HepG2 (cell line): ENCODE data around the gene C5AR1. TPM values are rescaled to one million over a fixed set of nuclear protein-coding genes. Genes with fewer than 3 reads are reported as not detected.

Experiments
- BORCS8-MEF2B ChIP-seq: sonication (generic); formaldehyde crosslinking; IDR thresholded peaks from 2 replicates; pipeline ENCODE4 v1.8.0; 2022; ENCODE audit warnings: mild to moderate bottlenecking, missing genetic modification reagents
- ETV5 ChIP-seq: IDR thresholded peaks from 2 replicates; pipeline ENCODE4 v1.6.1; 2018; ENCODE audit warnings: missing biosample characterization, missing genetic modification reagents, inconsistent platforms, borderline replicate concordance
- LCORL ChIP-seq, 2 experiments: fragments of 450-650 bp in 1 of 2; sonication (generic) in 1 of 2; formaldehyde crosslinking in 1 of 2; IDR thresholded peaks; 2 replicates each; pipeline versions ENCODE4 v1.5.0 to v1.6.1; 2017 to 2020; ENCODE audit warnings: antibody characterized with exemption in 1 of 2, missing genetic modification reagents in 1 of 2
- NAIF1 ChIP-seq: sonication (generic); formaldehyde crosslinking; IDR thresholded peaks from 2 replicates; pipeline ENCODE4 v1.5.0; 2020; ENCODE audit warnings: mild to moderate bottlenecking, missing genetic modification reagents, borderline replicate concordance
- NKX3-1 ChIP-seq: sonication (generic); formaldehyde crosslinking; IDR thresholded peaks from 2 replicates; pipeline ENCODE4 v1.5.0; 2020; ENCODE audit warnings: missing genetic modification reagents
- NR2C2 ChIP-seq: sonication (generic); formaldehyde crosslinking; IDR thresholded peaks from 2 replicates; pipeline ENCODE4 v1.4.0; 2020; ENCODE audit warnings: missing genetic modification reagents, mild to moderate bottlenecking, moderate library complexity, borderline replicate concordance
- XRCC5 ChIP-seq: fragments of 200-400 bp; formaldehyde crosslinking; optimal IDR thresholded peaks from 2 replicates; pipeline ENCODE3; 2017; ENCODE audit warnings: mild to moderate bottlenecking, low read length
- YY1 ChIP-seq: IDR thresholded peaks from 2 replicates; pipeline ENCODE4 v1.6.1; 2011; ENCODE audit warnings: low read length, low read depth, moderate library complexity, mild to moderate bottlenecking; ENCODE audit not compliant: insufficient read depth, insufficient replicate concordance
- ZC3H13 ChIP-seq: sonication (generic); formaldehyde crosslinking; IDR thresholded peaks from 2 replicates; pipeline ENCODE4 v1.8.1; 2023; ENCODE audit warnings: mild to moderate bottlenecking, missing genetic modification reagents, moderate library complexity
- ZNF234 ChIP-seq: sonication (generic); formaldehyde crosslinking; conservative IDR thresholded peaks from 2 replicates; pipeline ENCODE4 v1.5.1; 2020; ENCODE audit warnings: mild to moderate bottlenecking, missing genetic modification reagents
- ZNF350 ChIP-seq: sonication (generic); formaldehyde crosslinking; IDR thresholded peaks from 2 replicates; pipeline ENCODE4 v1.4.0; 2020; ENCODE audit warnings: mild to moderate bottlenecking, low read depth, missing genetic modification reagents, borderline replicate concordance
- ZNF609 ChIP-seq: sonication (generic); formaldehyde crosslinking; IDR thresholded peaks from 2 replicates; pipeline ENCODE4 v1.4.0; 2020; ENCODE audit warnings: mild to moderate bottlenecking, missing genetic modification reagents, borderline replicate concordance
- polyA plus RNA-seq, 8 experiments: library from polyadenylated mRNA; depleted of rRNA in 3 of 8; stranded (reverse) in 7 of 8; unstranded in 1 of 8; fragments of >200 nt; fragmentation: Illumina TruSeq in 4 of 8; extraction: Trizol in 4 of 8; gene quantifications; 2 replicates each; pipeline versions ENCODE4 v1.2.1 to v1.2.3, GENCODE V29; 2011 to 2016; ENCODE audit warnings: low read depth in 4 of 8, missing spikeins in 1 of 8, mixed read lengths in 1 of 8; ENCODE audit not compliant: insufficient read depth in 1 of 8
- total RNA-seq, 5 experiments: library from RNA; depleted of rRNA; stranded (reverse); fragments of >200 nt; fragmentation: Illumina TruSeq; extraction: Trizol; gene quantifications; 2 replicates each; pipeline ENCODE4 v1.2.3, GENCODE V29; 2016; ENCODE audit warnings: low read depth in 1 of 5
- TF ChIP-seq, protein P1 (sequence below): sonication (generic); formaldehyde crosslinking; IDR thresholded peaks from 2 replicates; pipeline ENCODE4 v1.4.0; 2020; ENCODE audit warnings: missing genetic modification reagents, borderline replicate concordance
- TF ChIP-seq, protein P2 (sequence below): sonication (generic); formaldehyde crosslinking; IDR thresholded peaks from 2 replicates; pipeline ENCODE4 v1.4.0; 2020; ENCODE audit warnings: missing genetic modification reagents

The C5AR1 gene
- total and polyA plus RNA-seq, 2 of the 13 experiments (the other 11 are each of a cell fraction or from before 2014, with no cell fraction given): 0.07 to 1.6 TPM

- TF ChIP-seq, protein P1, sequence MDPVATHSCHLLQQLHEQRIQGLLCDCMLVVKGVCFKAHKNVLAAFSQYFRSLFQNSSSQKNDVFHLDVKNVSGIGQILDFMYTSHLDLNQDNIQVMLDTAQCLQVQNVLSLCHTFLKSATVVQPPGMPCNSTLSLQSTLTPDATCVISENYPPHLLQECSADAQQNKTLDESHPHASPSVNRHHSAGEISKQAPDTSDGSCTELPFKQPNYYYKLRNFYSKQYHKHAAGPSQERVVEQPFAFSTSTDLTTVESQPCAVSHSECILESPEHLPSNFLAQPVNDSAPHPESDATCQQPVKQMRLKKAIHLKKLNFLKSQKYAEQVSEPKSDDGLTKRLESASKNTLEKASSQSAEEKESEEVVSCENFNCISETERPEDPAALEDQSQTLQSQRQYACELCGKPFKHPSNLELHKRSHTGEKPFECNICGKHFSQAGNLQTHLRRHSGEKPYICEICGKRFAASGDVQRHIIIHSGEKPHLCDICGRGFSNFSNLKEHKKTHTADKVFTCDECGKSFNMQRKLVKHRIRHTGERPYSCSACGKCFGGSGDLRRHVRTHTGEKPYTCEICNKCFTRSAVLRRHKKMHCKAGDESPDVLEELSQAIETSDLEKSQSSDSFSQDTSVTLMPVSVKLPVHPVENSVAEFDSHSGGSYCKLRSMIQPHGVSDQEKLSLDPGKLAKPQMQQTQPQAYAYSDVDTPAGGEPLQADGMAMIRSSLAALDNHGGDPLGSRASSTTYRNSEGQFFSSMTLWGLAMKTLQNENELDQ (CRISPR knock-in tag): no peak
- peak; percentile 67 for TF ChIP-seq ZNF350 (CRISPR knock-in tag)
- TF ChIP-seq BORCS8-MEF2B (CRISPR knock-in tag): 0 out of 2 replicates have a peak, but pooled peaks have one; percentile 46
- TF ChIP-seq XRCC5: peak; percentile 70
- TF ChIP-seq NR2C2: no peak
- TF ChIP-seq, protein P2, sequence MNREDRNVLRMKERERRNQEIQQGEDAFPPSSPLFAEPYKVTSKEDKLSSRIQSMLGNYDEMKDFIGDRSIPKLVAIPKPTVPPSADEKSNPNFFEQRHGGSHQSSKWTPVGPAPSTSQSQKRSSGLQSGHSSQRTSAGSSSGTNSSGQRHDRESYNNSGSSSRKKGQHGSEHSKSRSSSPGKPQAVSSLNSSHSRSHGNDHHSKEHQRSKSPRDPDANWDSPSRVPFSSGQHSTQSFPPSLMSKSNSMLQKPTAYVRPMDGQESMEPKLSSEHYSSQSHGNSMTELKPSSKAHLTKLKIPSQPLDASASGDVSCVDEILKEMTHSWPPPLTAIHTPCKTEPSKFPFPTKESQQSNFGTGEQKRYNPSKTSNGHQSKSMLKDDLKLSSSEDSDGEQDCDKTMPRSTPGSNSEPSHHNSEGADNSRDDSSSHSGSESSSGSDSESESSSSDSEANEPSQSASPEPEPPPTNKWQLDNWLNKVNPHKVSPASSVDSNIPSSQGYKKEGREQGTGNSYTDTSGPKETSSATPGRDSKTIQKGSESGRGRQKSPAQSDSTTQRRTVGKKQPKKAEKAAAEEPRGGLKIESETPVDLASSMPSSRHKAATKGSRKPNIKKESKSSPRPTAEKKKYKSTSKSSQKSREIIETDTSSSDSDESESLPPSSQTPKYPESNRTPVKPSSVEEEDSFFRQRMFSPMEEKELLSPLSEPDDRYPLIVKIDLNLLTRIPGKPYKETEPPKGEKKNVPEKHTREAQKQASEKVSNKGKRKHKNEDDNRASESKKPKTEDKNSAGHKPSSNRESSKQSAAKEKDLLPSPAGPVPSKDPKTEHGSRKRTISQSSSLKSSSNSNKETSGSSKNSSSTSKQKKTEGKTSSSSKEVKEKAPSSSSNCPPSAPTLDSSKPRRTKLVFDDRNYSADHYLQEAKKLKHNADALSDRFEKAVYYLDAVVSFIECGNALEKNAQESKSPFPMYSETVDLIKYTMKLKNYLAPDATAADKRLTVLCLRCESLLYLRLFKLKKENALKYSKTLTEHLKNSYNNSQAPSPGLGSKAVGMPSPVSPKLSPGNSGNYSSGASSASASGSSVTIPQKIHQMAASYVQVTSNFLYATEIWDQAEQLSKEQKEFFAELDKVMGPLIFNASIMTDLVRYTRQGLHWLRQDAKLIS (CRISPR knock-in tag): no peak
- TF ChIP-seq YY1: peak; percentile 45
- TF ChIP-seq ZNF609 (CRISPR knock-in tag): no peak
- no peak; the same call in 1 of the 2 replicates for TF ChIP-seq ZNF234 (CRISPR knock-in tag)
- 0 out of 2 replicates have a peak, but pooled peaks have one; percentile 24 for TF ChIP-seq NKX3-1 (CRISPR knock-in tag)
- TF ChIP-seq ZC3H13: no peak
- peak; percentile 39; the same call in 1 of the 2 replicates for TF ChIP-seq ETV5
- TF ChIP-seq NAIF1 (CRISPR knock-in tag): no peak; the same call in 1 of the 2 replicates
- TF ChIP-seq LCORL (IDR thresholded peaks at IDR 0.05): no peak
- no peak for TF ChIP-seq LCORL (CRISPR knock-in tag; IDR thresholded peaks at IDR 0.05)
These were observed 36.2 kb upstream of the C5AR1 start (continued) for GRCh38 chr19:47273313-47274070.
